Muscle layer of duodenum (tissue), 2 donors: ENCODE data around the gene MEGF8.
A peak's percentile ranks its signal among the peaks of the same experiment; 100 is the strongest.

Experiments
- H3K27ac ChIP-seq: one replicate; pipeline ENCODE4 v1.7.0; 2013; ENCODE audit warnings: mild to moderate bottlenecking, low read length
- H3K27me3 ChIP-seq: one replicate; pipeline ENCODE4 v1.7.0; 2013; ENCODE audit warnings: low read depth, mild to moderate bottlenecking, control low read depth, low read length
- H3K36me3 ChIP-seq, 2 donors: one replicate each; pipeline ENCODE4 v1.7.0; 2013; ENCODE audit warnings: low read length in 2 of 2, control low read depth in 1 of 2, mild to moderate bottlenecking in 1 of 2; ENCODE audit not compliant: insufficient read depth in 2 of 2, control insufficient read depth in 1 of 2
- H3K4me1 ChIP-seq, 2 donors: one replicate each; pipeline ENCODE4 v1.7.0; 2013; ENCODE audit warnings: low read length in 2 of 2, mild to moderate bottlenecking in 2 of 2, control low read depth in 1 of 2, moderate library complexity in 1 of 2; ENCODE audit not compliant: insufficient read depth in 2 of 2, control insufficient read depth in 1 of 2
- H3K4me3 ChIP-seq, 2 donors: one replicate each; pipeline ENCODE4 v1.7.0; 2013; ENCODE audit warnings: low read length in 2 of 2, low read depth in 1 of 2, mild to moderate bottlenecking in 1 of 2
- H3K9me3 ChIP-seq, 2 donors: one replicate each; pipeline ENCODE4 v1.7.0; 2013; ENCODE audit warnings: low read length in 2 of 2, control low read depth in 1 of 2, mild to moderate bottlenecking in 1 of 2; ENCODE audit not compliant: control insufficient read depth in 1 of 2
- donor health status: healthy.

MEGF8 gene

GRCh38 chr19:42397263-42398166 lies 72.1 kb downstream of the MEGF8 start:
- no peaks in the 10 kb centered on the region for H3K27me3 ChIP-seq
- H3K9me3 ChIP-seq, result no peaks in the 10 kb centered on the region
- no peaks in the 10 kb centered on the region for H3K36me3 ChIP-seq
- H3K4me1 ChIP-seq, result peaks cover 8 to 32% of the 10 kb centered on the region in 2 donors
- peak overlapping the region; percentile 77 to 95 for H3K4me3 ChIP-seq
- peak overlapping the region; percentile 92 for H3K27ac ChIP-seq

- H3K27ac ChIP-seq, result no peak overlapping the region
- no peaks in the 10 kb centered on the region for H3K9me3 ChIP-seq
- H3K4me3 ChIP-seq, result no peak overlapping the region
- no peaks in the 10 kb centered on the region for H3K36me3 ChIP-seq
- peaks cover 8 to 33% of the 10 kb centered on the region in 2 donors for H3K4me1 ChIP-seq
- H3K27me3 ChIP-seq, result no peaks in the 10 kb centered on the region
Measured at GRCh38 chr19:42400404-42400803, 75.0 kb downstream of the MEGF8 start.

- H3K9me3 ChIP-seq, result no peaks in the 10 kb centered on the region
- peak overlapping the region; percentile 53 to 61 for H3K4me3 ChIP-seq
- H3K36me3 ChIP-seq, result peaks cover 0 to 4% of the 10 kb centered on the region in 2 donors
- H3K27me3 ChIP-seq, result no peaks in the 10 kb centered on the region
- peaks cover 8 to 24% of the 10 kb centered on the region in 2 donors for H3K4me1 ChIP-seq
- H3K27ac ChIP-seq, result no peak overlapping the region
Measured at GRCh38 chr19:42401365-42402303, 76.2 kb downstream of the MEGF8 start.

- H3K27ac ChIP-seq, result no peak overlapping the region
- H3K27me3 ChIP-seq, result no peaks in the 10 kb centered on the region
- peak overlapping the region in 1 of 2 donors; percentile 61 for H3K4me3 ChIP-seq
- H3K4me1 ChIP-seq, result peaks cover 4 to 20% of the 10 kb centered on the region in 2 donors
- peaks cover 0 to 4% of the 10 kb centered on the region in 2 donors for H3K36me3 ChIP-seq
- H3K9me3 ChIP-seq, result no peaks in the 10 kb centered on the region
Measured at GRCh38 chr19:42402376-42403116, 77.1 kb downstream of the MEGF8 start.

GRCh38 chr19:42403586-42403985 lies 78.2 kb downstream of the MEGF8 start:
- no peak overlapping the region for H3K27ac ChIP-seq
- no peak overlapping the region for H3K4me3 ChIP-seq
- H3K36me3 ChIP-seq, result peaks cover 0 to 4% of the 10 kb centered on the region in 2 donors
- no peaks in the 10 kb centered on the region for H3K9me3 ChIP-seq
- no peaks in the 10 kb centered on the region for H3K27me3 ChIP-seq
- peaks cover 0 to 15% of the 10 kb centered on the region in 2 donors for H3K4me1 ChIP-seq

- peaks cover 0 to 16% of the 10 kb centered on the region in 2 donors for H3K4me1 ChIP-seq
- no peaks in the 10 kb centered on the region for H3K9me3 ChIP-seq
- H3K36me3 ChIP-seq, result peaks cover 0 to 10% of the 10 kb centered on the region in 2 donors
- no peaks in the 10 kb centered on the region for H3K27me3 ChIP-seq
- no peak overlapping the region for H3K27ac ChIP-seq
- no peak overlapping the region for H3K4me3 ChIP-seq
Measured at GRCh38 chr19:42406111-42406510, 80.7 kb downstream of the MEGF8 start.

- peaks cover 0 to 11% of the 10 kb centered on the region in 2 donors for H3K4me1 ChIP-seq
- no peaks in the 10 kb centered on the region for H3K9me3 ChIP-seq
- no peak overlapping the region for H3K27ac ChIP-seq
- H3K36me3 ChIP-seq, result peaks cover 0 to 10% of the 10 kb centered on the region in 2 donors
- no peak overlapping the region for H3K4me3 ChIP-seq
- H3K27me3 ChIP-seq, result no peaks in the 10 kb centered on the region
Measured at GRCh38 chr19:42407085-42407815, 81.8 kb downstream of the MEGF8 start.

GRCh38 chr19:42407816-42408175 lies 82.4 kb downstream of the MEGF8 start:
- H3K9me3 ChIP-seq, result no peaks in the 10 kb centered on the region
- peaks cover 0 to 10% of the 10 kb centered on the region in 2 donors for H3K36me3 ChIP-seq
- H3K27me3 ChIP-seq, result no peaks in the 10 kb centered on the region
- H3K4me3 ChIP-seq, result no peak overlapping the region
- peaks cover 0 to 8% of the 10 kb centered on the region in 2 donors for H3K4me1 ChIP-seq
- H3K27ac ChIP-seq, result no peak overlapping the region

- no peaks in the 10 kb centered on the region for H3K9me3 ChIP-seq
- H3K27ac ChIP-seq, result no peak overlapping the region
- H3K36me3 ChIP-seq, result peaks cover 0 to 10% of the 10 kb centered on the region in 2 donors
- no peak overlapping the region for H3K4me3 ChIP-seq
- H3K27me3 ChIP-seq, result no peaks in the 10 kb centered on the region
- peaks cover 0 to 8% of the 10 kb centered on the region in 2 donors for H3K4me1 ChIP-seq
Measured at GRCh38 chr19:42409477-42409876, 84.0 kb downstream of the MEGF8 start.

- Histone ChIP-seq H3K27ac (no peak overlapping the region), H3K4me1 (peaks cover 0 to 8% of the 10 kb centered on the region in 2 donors), H3K4me3 (no peak overlapping the region)
Measured at GRCh38 chr19:42410371-42410770, 84.9 kb downstream of the MEGF8 start.

More at GRCh38 chr19:42410371-42410770, 84.9 kb downstream of the MEGF8 start:
- Histone ChIP-seq H3K27me3 (no peaks in the 10 kb centered on the region), H3K9me3 (no peaks in the 10 kb centered on the region), H3K36me3 (peaks cover 0 to 10% of the 10 kb centered on the region in 2 donors)
